ENCODE results near the gene IRAK2.

Gene IRAK2

GRCh38 chr3:10185804-10186762 lies 21.4 kb downstream of the IRAK2 start:
- TF ChIP-seq CTCF (IDR thresholded peaks at IDR 0.05; ENCODE audit: insufficient read depth, low read length, missing control alignments): no peak
- CTCF ChIA-PET: interaction anchor here (0.6 to 1.2 kb wide), 3 partner anchors 12 to 22 kb away, joined by 3 to 5 read pairs (median 4); no protein-coding TSS in a partner anchor
- POLR2A ChIA-PET: no interaction called here
- no peak overlapping the region for H3K4me3 ChIP-seq (ENCODE audit: low read depth, low read length)
- no peak for DNase-seq (ENCODE audit: low read depth, low spot score)

GRCh38 chr3:10187290-10187876 lies 22.7 kb downstream of the IRAK2 start:
- no peak for TF ChIP-seq CTCF (IDR thresholded peaks at IDR 0.05; ENCODE audit: insufficient read depth, low read length, missing control alignments)
- POLR2A ChIA-PET: no interaction called here
- H3K4me3 ChIP-seq (ENCODE audit: low read depth, low read length): no peak overlapping the region
- no peak for DNase-seq (ENCODE audit: low read depth, low spot score)
- CTCF ChIA-PET: no interaction called here

- ChIA-PET POLR2A (no interaction called here), CTCF (no interaction called here)
- H3K4me3 ChIP-seq (ENCODE audit: low read depth, low read length): no peak overlapping the region
- no peak for DNase-seq (ENCODE audit: low read depth, low spot score)
- TF ChIP-seq CTCF (IDR thresholded peaks at IDR 0.05; ENCODE audit: insufficient read depth, low read length, missing control alignments): no peak
Observed at GRCh38 chr3:10187944-10188343, 23.2 kb downstream of the IRAK2 start.

GRCh38 chr3:10188804-10189556 lies 24.3 kb downstream of the IRAK2 start:
- TF ChIP-seq CTCF (IDR thresholded peaks at IDR 0.05; ENCODE audit: insufficient read depth, low read length, missing control alignments): no peak
- DNase-seq (ENCODE audit: low read depth, low spot score): no peak
- ChIA-PET POLR2A (no interaction called here), CTCF (interaction anchor here (4.2 kb wide), 1 partner anchor 8 kb away, joined by 24 read pairs; no protein-coding TSS in a partner anchor)
- H3K4me3 ChIP-seq (ENCODE audit: low read depth, low read length): no peak overlapping the region

GRCh38 chr3:10189557-10190354 lies 25.0 kb downstream of the IRAK2 start:
- no peak for DNase-seq (ENCODE audit: low read depth, low spot score)
- no peak overlapping the region for H3K4me3 ChIP-seq (ENCODE audit: low read depth, low read length)
- POLR2A ChIA-PET: no interaction called here
- CTCF ChIA-PET: interaction anchor here (4.2 to 5.7 kb wide), 2 partner anchors 9 to 14 kb away, joined by 24 to 68 read pairs; no protein-coding TSS in a partner anchor
- TF ChIP-seq CTCF (IDR thresholded peaks at IDR 0.05; ENCODE audit: insufficient read depth, low read length, missing control alignments): no peak

All from AG04449 (cell line).